RWPE2 (cell line): ENCODE measurements around the gene PTPRT.
"Not testable (repeated sequence)": the region's sequence is repeated elsewhere in the genome, so short reads cannot be mapped to it uniquely, and the experiment has no call there.

Experiments used
- ATAC-seq: fragments of 200-7000 bp; cut with Tn5 transposase; 3 replicates; pipeline ENCODE4 v1.9.1; 2021; ENCODE audit warnings: low read depth
- DNase-seq: peaks from one replicate; pipeline ENCODE4 v3.0.0-alpha.2; 2020; ENCODE audit warnings: low spot score
- H3K27ac ChIP-seq: fragments of 450-650 bp; 2 replicates; pipeline ENCODE4 v1.5.1; 2017; ENCODE audit warnings: mild to moderate bottlenecking; ENCODE audit not compliant: poor library complexity, severe bottlenecking
- H3K27me3 ChIP-seq: fragments of 250-450 bp; sonication (Bioruptor Pico); 2 replicates; pipeline ENCODE4 v1.5.1; 2021; ENCODE audit warnings: mild to moderate bottlenecking, moderate library complexity; ENCODE audit not compliant: insufficient read depth, poor library complexity, severe bottlenecking
- H3K36me3 ChIP-seq: fragments of 250-450 bp; sonication (Bioruptor Pico); 2 replicates; pipeline ENCODE4 v1.5.1; 2020; ENCODE audit warnings: low read depth, mild to moderate bottlenecking, moderate library complexity
- H3K4me1 ChIP-seq: fragments of 250-450 bp; sonication (Bioruptor Pico); 2 replicates; pipeline ENCODE4 v1.5.1; 2021; ENCODE audit warnings: mild to moderate bottlenecking, moderate library complexity; ENCODE audit not compliant: insufficient read depth, poor library complexity, severe bottlenecking
- H3K4me3 ChIP-seq: fragments of 250-450 bp; sonication (Bioruptor Pico); 2 replicates; pipeline ENCODE4 v1.5.1; 2021; ENCODE audit warnings: mild to moderate bottlenecking, moderate library complexity; ENCODE audit not compliant: severe bottlenecking
- H3K9me3 ChIP-seq: fragments of 250-450 bp; sonication (Bioruptor Pico); 2 replicates; pipeline ENCODE4 v1.5.1; 2021; ENCODE audit warnings: mild to moderate bottlenecking, moderate library complexity; ENCODE audit not compliant: severe bottlenecking
- TF ChIP-seq, protein P1 (sequence below): fragments of 450-650 bp; IDR thresholded peaks from one replicate; pipeline ENCODE4 v1.5.1; 2017; ENCODE audit warnings: mild to moderate bottlenecking, moderate library complexity; ENCODE audit not compliant: poor library complexity, severe bottlenecking

PTPRT gene

DNA sequence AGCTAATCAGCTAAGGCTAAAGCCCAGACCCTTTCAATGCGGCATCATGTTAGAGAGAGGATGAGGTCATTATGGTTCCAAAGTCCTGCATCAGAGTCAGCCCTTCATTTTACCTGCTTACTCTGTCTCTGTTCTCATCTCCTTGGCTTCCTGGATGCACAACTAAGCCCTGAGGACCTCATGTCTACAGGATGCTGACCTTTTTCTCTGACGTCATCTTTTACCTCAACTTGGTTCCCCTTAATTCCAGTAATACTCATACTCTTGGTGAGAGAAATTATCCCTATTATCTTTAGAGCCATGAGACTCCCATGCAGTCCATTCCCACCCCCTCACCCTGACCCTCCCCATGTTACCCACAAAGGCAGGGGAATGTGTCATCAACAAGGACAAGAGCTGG is 935.0 kb downstream of the PTPRT start:
- peaks cover 3% of the 10 kb centered on the region for H3K27me3 ChIP-seq
- no peak overlapping the region for H3K27ac ChIP-seq
- DNase-seq = no peak
- no peak for ATAC-seq
- no peaks in the 10 kb centered on the region for H3K4me1 ChIP-seq
- H3K36me3 ChIP-seq = no peaks in the 10 kb centered on the region
- TF ChIP-seq, protein P1, sequence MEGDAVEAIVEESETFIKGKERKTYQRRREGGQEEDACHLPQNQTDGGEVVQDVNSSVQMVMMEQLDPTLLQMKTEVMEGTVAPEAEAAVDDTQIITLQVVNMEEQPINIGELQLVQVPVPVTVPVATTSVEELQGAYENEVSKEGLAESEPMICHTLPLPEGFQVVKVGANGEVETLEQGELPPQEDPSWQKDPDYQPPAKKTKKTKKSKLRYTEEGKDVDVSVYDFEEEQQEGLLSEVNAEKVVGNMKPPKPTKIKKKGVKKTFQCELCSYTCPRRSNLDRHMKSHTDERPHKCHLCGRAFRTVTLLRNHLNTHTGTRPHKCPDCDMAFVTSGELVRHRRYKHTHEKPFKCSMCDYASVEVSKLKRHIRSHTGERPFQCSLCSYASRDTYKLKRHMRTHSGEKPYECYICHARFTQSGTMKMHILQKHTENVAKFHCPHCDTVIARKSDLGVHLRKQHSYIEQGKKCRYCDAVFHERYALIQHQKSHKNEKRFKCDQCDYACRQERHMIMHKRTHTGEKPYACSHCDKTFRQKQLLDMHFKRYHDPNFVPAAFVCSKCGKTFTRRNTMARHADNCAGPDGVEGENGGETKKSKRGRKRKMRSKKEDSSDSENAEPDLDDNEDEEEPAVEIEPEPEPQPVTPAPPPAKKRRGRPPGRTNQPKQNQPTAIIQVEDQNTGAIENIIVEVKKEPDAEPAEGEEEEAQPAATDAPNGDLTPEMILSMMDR = no peak
- no peaks in the 10 kb centered on the region for H3K9me3 ChIP-seq
- H3K4me3 ChIP-seq = no peak overlapping the region

DNA sequence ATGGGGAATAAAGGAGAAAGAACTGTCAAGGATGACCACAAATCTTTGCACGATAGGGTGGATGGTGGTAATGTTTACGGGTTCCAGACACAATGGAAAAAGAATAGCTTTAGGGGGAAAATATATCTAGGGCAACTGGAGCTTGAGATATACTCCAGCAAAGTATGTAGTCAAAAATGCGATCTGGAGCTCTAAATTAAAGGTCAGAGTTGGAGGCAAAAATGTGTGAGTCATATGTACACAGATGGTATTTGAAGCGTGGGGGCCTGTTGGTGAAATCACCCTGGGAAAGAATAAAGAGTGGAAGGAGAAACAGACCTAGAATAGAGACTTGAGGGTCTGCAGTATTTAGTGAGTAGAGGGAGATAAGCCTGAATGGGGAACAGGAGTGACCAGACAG is 937.6 kb downstream of the PTPRT start:
- H3K36me3 ChIP-seq = no peaks in the 10 kb centered on the region
- H3K9me3 ChIP-seq = no peaks in the 10 kb centered on the region
- H3K27me3 ChIP-seq = peaks cover 3% of the 10 kb centered on the region
- H3K4me3 ChIP-seq = no peak overlapping the region
- DNase-seq (no peak), ATAC-seq (no peak)
- H3K27ac ChIP-seq = no peak overlapping the region
- TF ChIP-seq, protein P1 = no peak
- H3K4me1 ChIP-seq = no peaks in the 10 kb centered on the region

DNA sequence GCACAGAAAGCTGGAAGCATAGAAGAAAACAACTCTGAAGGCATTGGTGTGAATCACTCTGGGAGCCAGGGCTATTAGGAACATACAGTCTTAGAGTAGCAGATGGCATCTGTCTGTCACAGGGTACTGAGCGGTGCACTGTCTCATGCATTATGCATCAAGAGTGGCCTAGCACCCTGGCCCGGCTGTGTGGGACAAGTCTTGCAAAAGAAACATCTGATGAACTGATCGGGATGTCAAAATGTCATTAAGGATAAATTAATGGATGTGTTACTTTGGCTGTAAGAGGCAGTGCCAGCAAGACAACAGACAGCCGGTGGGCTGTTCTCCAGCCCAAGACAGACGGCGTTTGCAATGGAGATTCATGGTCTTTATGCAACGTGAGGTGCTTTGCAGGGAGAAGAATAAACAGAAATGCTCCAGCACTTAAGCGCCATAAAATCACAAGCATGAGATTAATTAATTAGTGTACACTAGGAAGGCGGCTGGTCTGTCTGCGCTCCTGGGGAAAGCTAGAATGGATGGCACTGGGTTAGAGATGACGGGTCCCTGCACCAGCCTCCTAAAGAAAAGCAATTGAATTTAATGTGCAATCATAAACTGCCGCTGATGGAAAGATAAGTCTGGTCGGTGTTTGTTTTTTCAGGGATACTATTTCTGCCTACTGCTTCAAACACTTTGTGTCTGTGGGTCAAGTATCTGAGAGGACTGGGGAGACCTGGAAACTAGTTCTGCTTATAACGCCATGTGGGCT is 970.9 kb downstream of the PTPRT start:
- TF ChIP-seq, protein P1 = no peak
- Histone ChIP-seq H3K4me3 (no peak overlapping the region), H3K36me3 (no peaks in the 10 kb centered on the region), H3K4me1 (no peaks in the 10 kb centered on the region), H3K27ac (no peak overlapping the region), H3K27me3 (peaks cover 3% of the 10 kb centered on the region), H3K9me3 (peaks cover 6% of the 10 kb centered on the region)
- ATAC-seq (no peak), DNase-seq (no peak)

DNA sequence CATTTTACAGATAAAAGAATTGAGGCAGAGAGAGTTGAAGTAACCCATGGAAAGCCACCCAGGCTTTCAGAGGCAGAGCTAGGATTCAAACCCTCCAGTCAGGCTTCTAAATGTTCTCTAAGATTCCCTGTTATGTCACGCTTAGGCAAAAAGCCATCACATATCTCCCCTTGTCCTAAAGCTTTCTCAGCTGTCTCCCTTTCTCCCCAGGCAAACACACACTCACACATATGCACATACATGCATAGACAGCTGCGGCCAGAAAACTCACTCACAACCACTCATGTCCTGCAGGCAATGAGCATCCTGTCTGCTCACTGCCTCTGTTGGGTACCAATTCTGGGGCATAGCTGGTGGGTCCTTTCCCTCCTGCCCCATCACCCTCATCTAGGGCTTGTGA is 975.6 kb downstream of the PTPRT start:
- Histone ChIP-seq H3K4me3 (no peak overlapping the region), H3K27me3 (no peaks in the 10 kb centered on the region), H3K27ac (no peak overlapping the region), H3K4me1 (no peaks in the 10 kb centered on the region), H3K9me3 (peaks cover 6% of the 10 kb centered on the region), H3K36me3 (no peaks in the 10 kb centered on the region)
- DNase-seq (no peak), ATAC-seq (no peak; the same call in 2 of the 3 replicates)
- TF ChIP-seq, protein P1 = no peak

DNA sequence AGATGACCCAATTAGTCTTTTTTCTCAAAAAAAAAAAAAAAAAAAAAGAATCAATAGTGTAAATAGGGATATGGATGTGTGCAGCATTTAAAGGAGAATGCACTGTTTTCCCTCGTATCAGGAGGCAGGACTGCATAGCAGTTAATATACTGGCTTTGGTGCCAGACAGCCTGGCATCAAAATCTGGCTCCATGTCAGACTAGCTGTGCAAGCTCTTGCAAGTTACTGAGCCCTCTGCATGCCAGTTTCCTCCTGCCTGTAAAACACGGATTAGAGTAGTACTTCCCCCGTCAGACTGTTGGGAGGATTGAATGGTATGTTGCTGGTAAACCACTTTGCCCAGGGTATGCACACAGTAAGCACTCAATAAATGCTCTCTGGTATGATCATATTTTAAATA is 977.3 kb downstream of the PTPRT start:
- TF ChIP-seq, protein P1 = no peak
- ATAC-seq (no peak), DNase-seq (no peak)
- no peaks in the 10 kb centered on the region for H3K4me1 ChIP-seq
- no peak overlapping the region for H3K27ac ChIP-seq
- no peaks in the 10 kb centered on the region for H3K36me3 ChIP-seq
- no peaks in the 10 kb centered on the region for H3K9me3 ChIP-seq
- no peak overlapping the region for H3K4me3 ChIP-seq
- H3K27me3 ChIP-seq = no peaks in the 10 kb centered on the region

DNA sequence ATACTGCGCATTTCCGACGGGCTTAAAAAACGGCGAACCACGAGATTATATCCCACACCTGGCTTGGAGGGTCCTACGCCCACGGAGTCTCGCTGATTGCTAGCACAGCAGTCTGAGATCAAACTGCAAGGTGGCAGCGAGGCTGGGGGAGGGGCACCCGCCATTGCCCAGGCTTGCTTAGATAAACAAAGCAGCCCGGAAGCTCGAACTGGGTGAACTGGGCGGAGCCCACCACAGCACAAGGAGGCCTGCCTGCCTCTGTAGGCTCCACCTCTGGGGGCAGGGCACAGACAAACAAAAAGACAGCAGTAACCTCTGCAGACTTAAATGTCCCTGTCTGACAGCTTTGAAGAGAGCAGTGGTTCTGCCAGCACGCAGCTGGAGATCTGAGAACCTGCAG is 983.1 kb downstream of the PTPRT start:
- H3K27me3 ChIP-seq, H3K9me3 ChIP-seq, H3K36me3 ChIP-seq, H3K4me3 ChIP-seq, DNase-seq, H3K27ac ChIP-seq, H3K4me1 ChIP-seq, ATAC-seq: not testable (repeated sequence)
